Caco-2 (cell line): ENCODE results near the gene ZMYND15. TPM values are rescaled to one million over a fixed set of nuclear protein-coding genes. Genes with fewer than 3 reads are reported as not detected.

Experiments used
- BruUV-seq: library from RNA; stranded (reverse); fragments of 400-500 nt; replicated peaks from 2 replicates; lab custom pipeline; 2021; lab: Mats Ljungman, UMichigan
- CTCF ChIA-PET: fragments of 300-600 bp; sonication (Branson Sonifier 250); formaldehyde crosslinking; loops from one replicate; lab custom pipeline; 2022; ENCODE audit warnings: antibody characterized with exemption; lab: Charles Lee
- POLR2A ChIA-PET: fragments of 300-600 bp; sonication (Branson Sonifier 250); formaldehyde crosslinking; loops from one replicate; lab custom pipeline; 2022; ENCODE audit warnings: antibody characterized with exemption; lab: Charles Lee
- DNase-seq, 2 experiments: peaks; one replicate each; pipeline versions ENCODE4 v3.0.0 to v3.0.0-alpha.2; 2020 to 2022
- H3K27me3 ChIP-seq: replicated peaks from 2 replicates; pipeline ENCODE4 v1.6.0; 2011; ENCODE audit warnings: low read length; ENCODE audit not compliant: control insufficient read depth, insufficient read depth
- H3K36me3 ChIP-seq: 2 replicates; pipeline ENCODE4 v1.5.1; 2011; ENCODE audit warnings: low read length; ENCODE audit not compliant: control insufficient read depth, insufficient read depth
- H3K4me1 ChIP-seq: fragments of 250-450 bp; sonication (Bioruptor Pico); 2 replicates; pipeline ENCODE4 v1.5.1; 2020; ENCODE audit warnings: mild to moderate bottlenecking
- H3K4me3 ChIP-seq: 2 replicates; pipeline ENCODE4 v1.5.1; 2011; ENCODE audit warnings: low read depth, mild to moderate bottlenecking, control low read depth, low read length
- H3K9me3 ChIP-seq: fragments of 250-450 bp; sonication (Bioruptor Pico); 2 replicates; pipeline ENCODE4 v1.5.1; 2020; ENCODE audit warnings: mild to moderate bottlenecking, moderate library complexity
- H3K27ac Mint-ChIP-seq: one replicate; pipeline ENCODE4 v1.8.0; 2022; ENCODE audit warnings: mixed read lengths; ENCODE audit not compliant: unreplicated experiment
- H3K27me3 Mint-ChIP-seq: one replicate; pipeline ENCODE4 v1.8.0; 2022; ENCODE audit warnings: mixed read lengths; ENCODE audit not compliant: insufficient read depth, unreplicated experiment
- H3K36me3 Mint-ChIP-seq: one replicate; pipeline ENCODE4 v1.8.0; 2022; ENCODE audit warnings: mild to moderate bottlenecking, mixed read lengths; ENCODE audit not compliant: insufficient read depth, unreplicated experiment
- H3K4me1 Mint-ChIP-seq: one replicate; pipeline ENCODE4 v1.8.0; 2022; ENCODE audit warnings: low read depth, mixed read lengths; ENCODE audit not compliant: unreplicated experiment
- H3K4me3 Mint-ChIP-seq: one replicate; pipeline ENCODE4 v1.8.0; 2022; ENCODE audit warnings: mild to moderate bottlenecking, moderate library complexity, mixed read lengths; ENCODE audit not compliant: unreplicated experiment
- H3K9me3 Mint-ChIP-seq: one replicate; pipeline ENCODE4 v1.8.0; 2022; ENCODE audit warnings: mixed read lengths; ENCODE audit not compliant: unreplicated experiment
- CTCF ChIP-seq, 2 experiments: fragments of 200-600 bp in 1 of 2; IDR thresholded peaks; 1 replicate in 1 of 2; 2 replicates in 1 of 2; pipeline versions ENCODE4 v1.5.1 to v1.8.0; 2011 to 2022; ENCODE audit warnings: antibody characterized with exemption in 1 of 2, control low read depth in 1 of 2, inconsistent platforms in 1 of 2, low read depth in 1 of 2, low read length in 1 of 2, mild to moderate bottlenecking in 1 of 2, moderate library complexity in 1 of 2; ENCODE audit not compliant: insufficient read depth in 1 of 2, severe bottlenecking in 1 of 2, unreplicated experiment in 1 of 2
- intact Hi-C: fragments of 100-400 bp; cut with micrococcal nuclease; formaldehyde crosslinking; loops from one replicate; pipeline ENCODE4 v1.10.0; 2022; ENCODE audit not compliant: unreplicated experiment
- total RNA-seq: library from RNA; stranded (reverse); gene quantifications from 2 replicates; pipeline ENCODE4 v1.2.3, GENCODE V29; 2022

Gene ZMYND15
- total RNA-seq, 1 experiment from 2014 or later = 3.5 TPM

GRCh38 chr17:4743216-4743615 is 3.6 kb downstream of the ZMYND15 start:
- Histone ChIP-seq H3K9me3 (no peaks in the 10 kb centered on the region), H3K27me3 (no peaks in the 10 kb centered on the region), H3K36me3 (no peaks in the 10 kb centered on the region), H3K4me3 (no peak overlapping the region), H3K4me1 (no peaks in the 10 kb centered on the region)
- POLR2A ChIA-PET = no interaction called here
- no peak overlapping the region for H3K27ac Mint-ChIP-seq
- DNase-seq = no peak
- no peaks in the 10 kb centered on the region for H3K4me1 Mint-ChIP-seq
- intact Hi-C loops = no loop called here
- peaks cover 6% of the 10 kb centered on the region for H3K36me3 Mint-ChIP-seq
- CTCF ChIA-PET = no interaction called here
- H3K4me3 Mint-ChIP-seq = no peak overlapping the region
- no peaks in the 10 kb centered on the region for H3K9me3 Mint-ChIP-seq
- no peak for TF ChIP-seq CTCF (IDR thresholded peaks at IDR 0.05; ENCODE audit: insufficient read depth in 1 of 2, low read depth in 1 of 2, low read length in 1 of 2, severe bottlenecking in 1 of 2, unreplicated experiment in 1 of 2)
- no TSS peak for BruUV-seq
- H3K27me3 Mint-ChIP-seq = no peaks in the 10 kb centered on the region

DNA sequence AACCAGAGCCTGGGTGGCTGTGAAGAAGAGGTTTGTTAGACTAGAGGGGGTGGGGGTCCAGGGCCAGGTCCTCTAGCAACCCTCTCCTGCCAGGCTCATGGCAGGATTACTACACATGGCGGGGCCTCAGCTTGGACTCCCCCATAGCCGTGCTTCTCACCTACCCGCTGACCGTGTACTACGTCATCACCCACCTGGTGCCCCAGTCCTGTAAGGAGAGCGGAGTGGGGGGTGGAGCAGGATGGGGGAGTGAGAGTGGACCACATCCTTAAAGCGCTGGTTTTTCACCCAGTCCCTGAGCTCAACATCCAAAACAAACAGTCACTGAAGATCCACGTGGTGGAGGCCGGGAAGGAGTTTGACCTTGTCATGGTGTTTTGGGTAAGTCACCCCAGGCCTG is 4.3 kb downstream of the ZMYND15 start:
- Histone ChIP-seq H3K36me3 (no peaks in the 10 kb centered on the region), H3K27me3 (no peaks in the 10 kb centered on the region), H3K9me3 (no peaks in the 10 kb centered on the region), H3K4me1 (no peaks in the 10 kb centered on the region), H3K4me3 (no peak overlapping the region)
- BruUV-seq = no TSS peak
- ChIA-PET CTCF (no interaction called here), POLR2A (no interaction called here)
- Mint-ChIP-seq H3K4me1 (no peaks in the 10 kb centered on the region), H3K36me3 (peaks cover 6% of the 10 kb centered on the region), H3K27me3 (no peaks in the 10 kb centered on the region), H3K4me3 (no peak overlapping the region), H3K27ac (no peak overlapping the region), H3K9me3 (no peaks in the 10 kb centered on the region)
- TF ChIP-seq CTCF (IDR thresholded peaks at IDR 0.05; ENCODE audit: insufficient read depth in 1 of 2, low read depth in 1 of 2, low read length in 1 of 2, severe bottlenecking in 1 of 2, unreplicated experiment in 1 of 2) = no peak
- DNase-seq = no peak
- intact Hi-C loops = no loop called here

DNA sequence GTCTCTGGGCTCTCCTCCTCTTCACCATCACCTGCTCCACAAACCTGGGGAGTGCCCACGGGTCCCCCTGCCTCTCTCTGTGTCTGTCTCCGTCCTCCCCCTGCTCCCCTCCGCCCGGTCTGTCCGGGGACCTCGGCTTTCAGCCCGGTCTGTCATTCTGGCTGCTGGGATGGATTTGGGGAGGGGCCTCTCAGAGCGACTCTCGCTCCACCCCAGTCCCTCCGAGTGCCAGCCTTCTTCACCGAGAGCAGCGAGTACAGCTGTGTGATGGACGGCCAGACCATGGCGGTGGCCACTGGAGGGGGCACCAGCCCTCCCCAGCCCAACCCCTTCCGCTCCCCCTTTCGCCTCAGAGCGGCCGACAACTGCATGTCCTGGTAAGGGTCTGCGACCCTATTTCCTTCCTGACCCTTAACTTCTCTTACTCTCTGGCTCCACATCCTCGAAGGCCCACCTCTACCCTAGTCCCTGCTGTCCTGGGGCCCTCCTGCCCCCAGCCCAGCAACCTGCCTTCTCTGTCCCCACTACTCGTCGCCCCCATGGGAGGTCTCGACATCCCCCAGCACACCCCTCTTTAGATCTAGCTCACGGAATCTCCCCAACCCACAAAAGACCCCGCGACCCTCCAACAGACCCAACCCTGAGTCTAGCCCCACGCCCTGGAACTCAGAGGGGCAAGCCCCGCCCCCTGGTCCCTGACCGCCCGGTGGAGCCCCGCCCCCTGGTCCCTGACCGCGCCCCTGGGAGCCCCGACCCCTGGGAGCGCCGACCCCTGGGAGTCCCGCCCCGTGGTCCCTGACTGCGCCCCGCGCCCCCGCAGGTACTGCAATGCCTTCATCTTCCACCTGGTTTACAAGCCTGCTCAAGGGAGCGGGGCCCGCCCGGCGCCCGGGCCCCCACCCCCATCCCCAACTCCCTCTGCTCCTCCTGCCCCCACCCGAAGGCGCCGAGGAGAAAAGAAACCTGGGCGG is 5.7 kb downstream of the ZMYND15 start:
- H3K4me3 Mint-ChIP-seq = no peak overlapping the region
- Histone ChIP-seq H3K9me3 (no peaks in the 10 kb centered on the region), H3K27me3 (no peaks in the 10 kb centered on the region), H3K36me3 (no peaks in the 10 kb centered on the region), H3K4me3 (no peak overlapping the region), H3K4me1 (no peaks in the 10 kb centered on the region)
- POLR2A ChIA-PET = no interaction called here
- no peak for DNase-seq
- no peaks in the 10 kb centered on the region for H3K27me3 Mint-ChIP-seq
- H3K9me3 Mint-ChIP-seq = no peaks in the 10 kb centered on the region
- H3K27ac Mint-ChIP-seq = no peak overlapping the region
- no peak for TF ChIP-seq CTCF (IDR thresholded peaks at IDR 0.05; ENCODE audit: insufficient read depth in 1 of 2, low read depth in 1 of 2, low read length in 1 of 2, severe bottlenecking in 1 of 2, unreplicated experiment in 1 of 2)
- intact Hi-C loops = no loop called here
- BruUV-seq = no TSS peak
- H3K36me3 Mint-ChIP-seq = peaks cover 2% of the 10 kb centered on the region
- H3K4me1 Mint-ChIP-seq = no peaks in the 10 kb centered on the region
- CTCF ChIA-PET = no interaction called here
